Stomach (tissue), 4 donors: Measurements from ENCODE around the gene TSPAN14.

ENCODE experiments used
- CTCF ChIP-seq, 7 experiments: fragments of 450-650 bp in 4 of 7; fragments of 200-600 bp in 3 of 7; sonication (generic) in 3 of 7; IDR thresholded peaks; one replicate each; pipeline ENCODE4 v1.5.1; 2016 to 2019; ENCODE audit warnings: antibody characterized with exemption in 7 of 7, control low read depth in 2 of 7, mild to moderate bottlenecking in 1 of 7
- EP300 ChIP-seq: sonication (generic); formaldehyde crosslinking; IDR thresholded peaks from one replicate; pipeline ENCODE4 v1.6.1; 2017; ENCODE audit warnings: antibody characterized with exemption
- POLR2A ChIP-seq, 4 donors: fragments of 450-650 bp; IDR thresholded peaks; one replicate each; pipeline ENCODE4 v1.6.1; 2016; ENCODE audit warnings: antibody characterized with exemption in 4 of 4, control low read depth in 2 of 4, mild to moderate bottlenecking in 1 of 4, moderate library complexity in 1 of 4
- POLR2AphosphoS5 ChIP-seq, 3 donors: sonication (generic); formaldehyde crosslinking; IDR thresholded peaks; one replicate each; pipeline ENCODE4 v1.6.1; 2016; ENCODE audit warnings: antibody characterized with exemption in 3 of 3

DNA sequence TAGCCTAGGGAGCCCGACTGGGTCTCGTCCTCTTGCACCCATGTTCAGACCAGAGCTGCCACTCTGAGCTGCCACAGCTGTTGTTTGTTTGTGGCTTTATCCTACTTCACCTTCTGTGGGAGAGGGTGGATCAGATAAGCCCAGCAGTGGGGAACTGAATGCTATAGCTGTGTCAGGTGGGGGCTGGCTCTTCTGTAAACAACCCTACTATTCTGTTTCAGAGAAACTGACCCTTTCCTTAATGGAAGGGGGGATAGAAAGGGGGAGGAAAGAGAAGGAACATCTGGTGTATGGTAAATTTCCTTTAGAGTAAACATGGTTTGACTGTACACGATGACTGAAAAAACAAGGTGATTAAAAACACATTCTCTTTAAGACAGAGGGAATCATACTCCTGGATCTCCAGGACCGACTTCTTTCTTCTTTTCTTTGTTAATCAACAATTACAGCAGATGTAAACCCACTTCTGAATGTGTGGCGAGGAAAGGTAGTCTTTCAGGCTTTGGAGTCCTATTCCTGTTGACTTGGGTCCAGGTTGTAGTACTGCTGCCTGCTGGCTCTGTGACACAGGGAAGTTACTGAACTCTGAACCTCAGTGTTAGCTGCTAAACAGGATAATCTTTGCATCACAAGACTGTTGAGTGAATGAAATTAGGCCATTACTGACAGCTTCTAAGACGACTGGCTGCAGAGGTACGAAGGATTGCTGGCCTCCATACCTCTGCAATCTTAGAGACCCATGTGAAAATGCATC lies 39.8 kb upstream of the TSPAN14 start:
- TF ChIP-seq CTCF (IDR thresholded peaks at IDR 0.05) (no peak), POLR2A (IDR thresholded peaks at IDR 0.05) (no peak), EP300 (no peak), POLR2AphosphoS5 (IDR thresholded peaks at IDR 0.05) (no peak)
